OCI-LY3 (cell line): ENCODE measurements around the gene ENOPH1.

Experiments used
- EZH2phosphoT487 ChIP-seq: fragments of 200-600 bp; shearing (Covaris generic); IDR thresholded peaks from 2 replicates; pipeline ENCODE4 v1.6.1; 2018; ENCODE audit warnings: antibody characterized with exemption, mixed run types, low read depth
- TF ChIP-seq, protein P1 (sequence below): fragments of 200-600, 300-600 bp; sonication (generic); IDR thresholded peaks from 2 replicates; pipeline ENCODE4 v1.5.1; 2014; ENCODE audit warnings: antibody characterized with exemption, low read length, low read depth

DNA sequence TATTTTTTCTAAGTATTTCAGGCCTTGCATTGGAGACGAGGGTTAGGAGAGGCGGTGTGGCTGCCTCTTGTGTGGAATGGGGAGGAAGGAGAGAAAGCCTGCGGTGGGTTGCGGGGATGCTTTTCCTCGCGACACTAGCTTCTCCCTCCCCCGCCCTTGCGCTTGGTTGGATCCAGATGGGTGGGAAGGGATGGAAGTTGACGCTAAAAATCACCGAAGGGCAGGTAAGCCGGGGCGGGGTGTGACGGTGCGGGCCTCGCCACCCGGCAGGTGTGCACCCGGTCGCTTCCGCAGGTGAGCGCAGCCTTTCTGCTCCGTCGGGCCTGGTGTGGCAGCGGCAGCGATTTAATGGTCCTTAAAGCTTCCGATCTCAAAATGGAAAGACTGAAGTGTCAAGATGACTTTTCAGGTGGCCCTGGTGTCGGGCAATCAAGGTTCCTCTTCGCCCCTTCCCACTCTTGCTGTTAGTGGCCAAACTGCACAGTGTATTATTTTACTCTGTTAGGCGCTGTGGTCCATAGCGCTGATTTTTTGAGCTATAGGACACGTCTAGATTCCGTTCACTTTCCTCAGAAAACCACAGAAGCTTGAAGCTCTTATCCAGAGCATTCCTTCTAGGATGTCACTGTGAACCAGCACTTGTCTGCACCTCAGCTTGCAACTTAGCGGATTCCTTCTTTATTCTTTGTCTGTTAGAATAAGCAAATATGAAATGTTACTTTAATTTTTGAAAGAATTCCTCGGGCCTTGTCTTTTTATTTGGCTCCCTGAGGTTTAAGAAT, 765 bp downstream of the ENOPH1 start:
- TF ChIP-seq, protein P1, sequence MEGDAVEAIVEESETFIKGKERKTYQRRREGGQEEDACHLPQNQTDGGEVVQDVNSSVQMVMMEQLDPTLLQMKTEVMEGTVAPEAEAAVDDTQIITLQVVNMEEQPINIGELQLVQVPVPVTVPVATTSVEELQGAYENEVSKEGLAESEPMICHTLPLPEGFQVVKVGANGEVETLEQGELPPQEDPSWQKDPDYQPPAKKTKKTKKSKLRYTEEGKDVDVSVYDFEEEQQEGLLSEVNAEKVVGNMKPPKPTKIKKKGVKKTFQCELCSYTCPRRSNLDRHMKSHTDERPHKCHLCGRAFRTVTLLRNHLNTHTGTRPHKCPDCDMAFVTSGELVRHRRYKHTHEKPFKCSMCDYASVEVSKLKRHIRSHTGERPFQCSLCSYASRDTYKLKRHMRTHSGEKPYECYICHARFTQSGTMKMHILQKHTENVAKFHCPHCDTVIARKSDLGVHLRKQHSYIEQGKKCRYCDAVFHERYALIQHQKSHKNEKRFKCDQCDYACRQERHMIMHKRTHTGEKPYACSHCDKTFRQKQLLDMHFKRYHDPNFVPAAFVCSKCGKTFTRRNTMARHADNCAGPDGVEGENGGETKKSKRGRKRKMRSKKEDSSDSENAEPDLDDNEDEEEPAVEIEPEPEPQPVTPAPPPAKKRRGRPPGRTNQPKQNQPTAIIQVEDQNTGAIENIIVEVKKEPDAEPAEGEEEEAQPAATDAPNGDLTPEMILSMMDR = no peak
- no peak for TF ChIP-seq EZH2phosphoT487
